COLO668 (cell line): ENCODE results near the gene ARIH1.

Source experiments
- DNase-seq: peaks from one replicate; lab custom pipeline; 2025; ENCODE audit not compliant: unreplicated experiment; lab: John Stamatoyannopoulos, UW

The ARIH1 gene

GRCh38 chr15:72536506-72536905, 62.4 kb downstream of the ARIH1 start:
- no peak for DNase-seq

GRCh38 chr15:72538931-72539330, 64.8 kb downstream of the ARIH1 start:
- DNase-seq, result no peak

- no peak for DNase-seq
Observed at GRCh38 chr15:72540606-72541237, 66.6 kb downstream of the ARIH1 start.

DNA sequence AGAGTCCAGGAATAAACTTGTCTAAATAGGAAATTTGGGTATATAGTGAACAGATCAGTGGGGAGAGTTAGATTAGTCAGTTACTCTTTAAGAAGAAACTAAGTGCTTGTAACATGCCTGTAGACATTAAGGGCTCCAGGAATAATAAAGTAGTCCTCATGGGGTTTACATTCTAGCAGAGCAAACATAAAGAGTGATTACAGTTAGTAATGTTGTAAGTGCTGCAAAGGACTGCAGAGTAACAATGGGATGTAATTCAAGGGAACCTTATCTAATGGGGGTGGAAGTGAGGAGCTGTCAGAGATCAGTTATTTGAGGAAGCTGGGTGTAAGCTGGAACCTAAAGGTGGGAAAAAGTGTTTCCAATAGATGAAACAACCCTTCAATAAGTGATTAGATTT, 67.5 kb downstream of the ARIH1 start:
- no peak for DNase-seq

DNA sequence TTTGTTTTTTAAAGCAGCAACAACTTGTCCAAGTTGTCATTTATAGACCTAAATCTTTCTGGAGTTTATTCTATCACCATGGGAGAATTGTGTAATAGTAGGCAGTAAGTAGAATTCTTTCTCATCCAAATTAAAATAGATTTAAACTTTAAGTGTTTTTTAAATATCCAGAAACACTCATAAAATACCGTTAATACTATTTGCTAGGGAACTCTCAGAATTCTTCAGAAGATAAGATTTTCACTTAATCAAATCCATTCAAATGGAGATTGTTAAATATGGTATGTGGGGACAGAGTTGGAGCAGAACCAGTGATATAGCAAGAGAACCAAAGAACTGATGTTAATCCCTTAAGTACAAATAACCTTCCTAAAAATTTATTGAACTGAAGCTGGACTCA, 71.0 kb downstream of the ARIH1 start:
- DNase-seq, result no peak

GRCh38 chr15:72554471-72555425, 80.6 kb downstream of the ARIH1 start:
- no peak for DNase-seq

GRCh38 chr15:72559781-72560180, 85.7 kb downstream of the ARIH1 start:
- DNase-seq, result no peak

DNA sequence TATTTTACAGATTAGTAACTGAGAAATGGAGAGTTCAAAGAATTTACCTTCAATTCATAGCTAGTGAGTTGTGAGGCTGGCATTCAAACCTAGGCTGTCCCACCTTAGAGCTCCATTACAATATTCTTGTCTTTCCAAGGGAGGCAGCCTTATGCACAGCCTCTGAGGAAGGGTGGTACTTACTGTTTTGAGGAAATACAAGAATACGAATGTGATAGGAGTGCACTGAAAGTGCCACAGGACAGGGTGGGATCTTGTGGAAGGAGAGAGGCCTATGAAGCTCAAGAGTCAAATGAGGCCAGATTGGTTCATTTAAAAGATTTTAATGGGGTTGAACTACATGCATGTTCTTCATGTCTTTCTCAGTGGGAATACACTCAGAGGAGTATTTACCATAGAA, 86.3 kb downstream of the ARIH1 start:
- no peak for DNase-seq

- no peak for DNase-seq
Observed at GRCh38 chr15:72562386-72562785, 88.3 kb downstream of the ARIH1 start.

DNA sequence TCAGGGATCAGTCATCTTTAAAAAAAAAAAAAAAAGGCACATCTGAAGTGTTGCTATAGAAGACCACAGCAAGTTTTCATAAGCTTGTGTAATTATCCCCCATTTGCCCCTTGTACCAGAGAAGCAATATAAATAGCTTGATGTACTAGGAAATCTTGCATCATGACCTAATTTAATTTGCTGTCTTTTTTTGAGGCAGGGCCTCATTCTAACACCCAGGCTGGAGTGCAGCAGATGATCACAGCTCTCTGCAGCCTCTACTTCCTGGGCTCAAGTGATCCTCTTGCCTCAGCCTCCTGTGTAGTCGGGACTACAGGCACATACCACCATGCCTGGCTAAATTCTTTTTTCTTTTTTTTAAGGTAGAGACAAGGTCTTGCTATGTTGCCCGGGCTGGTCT, 88.7 kb downstream of the ARIH1 start:
- no peak for DNase-seq

DNA sequence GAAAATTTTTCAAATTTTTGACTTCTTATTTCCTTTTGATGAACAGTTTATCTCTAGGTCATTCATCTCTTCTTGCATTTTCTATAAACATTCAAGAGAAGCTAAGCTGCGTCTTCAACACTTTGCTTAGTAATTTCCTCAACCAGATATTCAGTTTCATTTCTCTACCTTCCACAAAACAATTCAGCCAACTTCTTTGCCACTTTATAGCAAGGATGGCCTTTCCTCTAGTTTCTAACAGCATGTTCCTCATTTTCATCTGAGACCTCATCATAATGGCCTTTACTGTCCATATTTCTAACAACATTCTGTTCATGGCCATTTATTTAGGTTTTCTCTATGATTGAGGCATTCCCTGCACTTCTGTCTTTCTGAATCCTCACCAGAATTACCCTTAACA, 90.0 kb downstream of the ARIH1 start:
- DNase-seq, result no peak

DNA sequence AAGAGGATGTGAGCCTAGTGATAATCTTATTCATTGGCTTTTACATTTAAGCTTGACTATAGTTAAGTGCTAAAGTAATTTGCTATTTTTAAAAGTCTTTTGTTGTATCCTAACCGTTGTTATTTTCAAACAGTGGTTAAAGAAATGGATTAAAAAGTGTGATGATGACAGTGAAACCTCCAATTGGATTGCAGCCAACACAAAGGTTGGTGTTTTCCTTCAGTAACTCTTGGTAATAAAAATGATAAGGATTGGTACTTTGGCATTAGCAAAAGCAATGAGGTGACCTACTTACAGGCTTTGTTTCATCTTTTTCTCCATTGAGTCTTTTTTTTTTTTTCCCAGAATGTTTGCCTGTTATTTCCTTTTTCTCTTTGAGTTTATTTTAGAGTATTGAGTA, 92.8 kb downstream of the ARIH1 start:
- no peak for DNase-seq

- DNase-seq, result no peak
Observed at GRCh38 chr15:72570059-72570458, 95.9 kb downstream of the ARIH1 start.

GRCh38 chr15:72579814-72580213, 105.7 kb downstream of the ARIH1 start:
- DNase-seq, result no peak

DNA sequence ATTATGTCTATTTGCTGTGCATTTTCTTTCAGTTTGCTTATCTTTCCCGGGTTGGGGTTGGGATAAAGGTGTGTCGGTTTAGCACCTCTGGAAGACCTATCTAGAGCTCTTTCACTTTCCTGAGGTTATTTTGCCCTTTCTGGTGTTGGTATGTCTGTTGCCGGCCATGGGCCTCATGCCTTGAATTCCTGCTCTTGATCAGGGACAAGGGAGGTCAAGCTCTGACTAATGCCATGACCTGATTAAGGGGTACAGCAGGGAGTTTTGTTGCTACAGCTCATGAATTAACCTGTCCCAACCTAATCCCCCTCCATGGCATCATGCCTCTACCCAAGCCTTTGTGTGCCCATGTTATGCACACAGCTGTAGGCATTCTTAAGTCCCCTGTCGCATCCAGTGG, 109.9 kb downstream of the ARIH1 start:
- no peak for DNase-seq

DNA sequence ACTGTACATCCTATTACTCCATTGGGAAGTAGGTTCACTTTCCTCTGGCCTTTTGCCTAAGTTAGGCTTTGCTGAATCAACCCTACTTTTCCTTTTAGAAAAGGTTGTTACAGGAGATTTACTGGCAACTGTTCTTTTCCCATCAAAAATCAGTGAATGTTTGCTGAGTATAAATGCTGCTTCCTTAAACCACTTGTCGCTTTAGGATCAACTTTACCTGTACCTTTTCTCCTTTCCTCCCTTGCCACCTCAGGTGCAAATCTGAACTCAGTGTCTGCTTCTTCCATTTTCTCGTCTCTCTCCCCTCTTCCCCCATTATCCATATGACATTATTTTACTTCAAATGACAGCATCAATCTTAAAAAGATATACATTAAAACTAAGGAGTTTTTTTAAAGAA, 110.9 kb downstream of the ARIH1 start:
- DNase-seq, result no peak

GRCh38 chr15:72585476-72586058, 111.4 kb downstream of the ARIH1 start:
- no peak for DNase-seq

DNA sequence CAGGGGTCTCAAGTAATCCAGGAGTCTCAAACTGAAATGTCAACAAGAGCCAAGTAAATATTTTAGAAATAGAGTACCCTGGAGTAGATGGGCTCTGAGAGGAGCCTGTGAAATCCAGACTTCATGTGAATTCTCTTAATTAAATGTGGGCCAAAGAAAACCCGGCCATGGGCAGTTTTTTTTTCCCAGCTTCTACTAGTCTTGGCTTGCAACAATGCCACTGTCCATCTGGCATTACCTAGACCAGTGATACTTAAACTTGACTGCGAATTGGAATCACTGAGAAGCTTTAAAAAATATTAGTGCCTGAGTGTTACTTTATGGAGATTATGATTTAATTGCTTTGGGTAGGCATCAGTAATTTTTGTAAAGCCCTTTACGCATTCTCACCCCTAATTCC, 114.0 kb downstream of the ARIH1 start:
- no peak for DNase-seq

DNA sequence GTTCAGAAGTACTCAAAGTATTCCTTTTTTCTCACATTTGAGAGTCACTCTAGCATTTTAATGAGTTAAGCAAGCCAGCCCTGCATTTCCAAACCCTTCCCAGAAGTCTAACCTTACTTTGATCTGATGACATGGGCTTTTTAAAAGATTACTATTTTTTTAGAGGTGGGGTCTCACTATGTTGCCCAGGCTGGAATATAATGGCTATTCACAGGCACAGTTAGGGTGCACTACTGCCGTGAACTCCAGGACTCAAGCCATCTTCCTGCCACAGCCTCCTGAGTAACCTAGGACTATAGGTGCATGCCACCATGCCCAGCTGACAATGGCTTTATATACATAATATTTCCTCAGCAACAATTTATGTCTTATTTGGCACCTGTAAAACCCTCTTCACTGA, 116.3 kb downstream of the ARIH1 start:
- DNase-seq, result no peak

GRCh38 chr15:72591361-72591760, 117.2 kb downstream of the ARIH1 start:
- DNase-seq, result no peak

DNA sequence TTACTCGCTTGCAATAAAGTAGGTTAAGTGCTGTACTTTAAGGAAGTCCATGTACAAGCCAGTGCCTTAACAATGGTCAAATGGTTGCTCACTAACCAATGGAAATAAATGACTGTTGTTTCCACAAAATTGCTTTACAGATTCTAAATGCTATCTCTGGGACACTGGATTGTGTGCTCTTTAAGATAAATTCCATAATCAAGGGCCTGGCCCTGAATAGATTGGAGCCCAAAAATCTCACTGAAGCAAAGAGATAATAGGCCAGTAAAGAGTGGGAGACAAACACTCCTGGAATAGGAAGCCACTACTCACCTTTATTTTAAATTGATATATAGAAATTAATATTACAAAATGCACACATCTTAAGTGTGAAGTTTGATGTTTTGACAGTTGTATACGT, 118.0 kb downstream of the ARIH1 start:
- no peak for DNase-seq

GRCh38 chr15:72592676-72593075, 118.5 kb downstream of the ARIH1 start:
- DNase-seq, result no peak
